Stimulated activated CD8-positive, alpha-beta memory T cell treated with anti-CD3 and anti-CD28 coated beads, Interleukin-12 subunit alpha, Interleukin-12 subunit beta, amount 100 ng/mL, for 1 hour (primary cell): ENCODE measurements around the gene CDKL4.
"Not testable (repeated sequence)": the region's sequence is repeated elsewhere in the genome, so short reads cannot be mapped to it uniquely, and the experiment has no call there.

ENCODE experiments used
- DNase-seq: peaks from one replicate; pipeline ENCODE4 v3.0.0-alpha.2; 2020; ENCODE audit warnings: low read depth

CDKL4 gene

GRCh38 chr2:39142904-39143605 lies 100.7 kb downstream of the CDKL4 start:
- no peak for DNase-seq

GRCh38 chr2:39141334-39142271 lies 102.2 kb downstream of the CDKL4 start:
- no peak for DNase-seq

GRCh38 chr2:39140948-39141333 lies 102.8 kb downstream of the CDKL4 start:
- not testable (repeated sequence) for DNase-seq

GRCh38 chr2:39140322-39140847 lies 103.4 kb downstream of the CDKL4 start:
- DNase-seq: no peak

GRCh38 chr2:39139511-39140237 lies 104.1 kb downstream of the CDKL4 start:
- no peak for DNase-seq

- no peak for DNase-seq
Measured at GRCh38 chr2:39138837-39139211, 104.9 kb downstream of the CDKL4 start.

GRCh38 chr2:39138187-39138836 lies 105.5 kb downstream of the CDKL4 start:
- not testable (repeated sequence) for DNase-seq

- no peak for DNase-seq
Measured at GRCh38 chr2:39136799-39137198, 107.0 kb downstream of the CDKL4 start.

GRCh38 chr2:39135690-39136259 lies 108.0 kb downstream of the CDKL4 start:
- DNase-seq: no peak

- DNase-seq: no peak
Measured at GRCh38 chr2:39133215-39133851, 110.4 kb downstream of the CDKL4 start.

GRCh38 chr2:39128919-39129391 lies 114.8 kb downstream of the CDKL4 start:
- DNase-seq: peak; percentile 23

- DNase-seq: no peak
Measured at GRCh38 chr2:39127973-39128372, 115.8 kb downstream of the CDKL4 start.
